Endodermal cell (in vitro differentiated cells): ENCODE results near the gene CXCL5. TPM values are rescaled to one million over a fixed set of nuclear protein-coding genes. Genes with fewer than 3 reads are reported as not detected.
"Not testable (repeated sequence)": the region's sequence is repeated elsewhere in the genome, so short reads cannot be mapped to it uniquely, and the experiment has no call there.

Experiments used
- DNase-seq: peaks from one replicate; pipeline ENCODE4 v3.0.0-alpha.2; 2017
- H3K27ac ChIP-seq: 2 replicates; pipeline ENCODE4 v1.5.1; 2013; ENCODE audit warnings: mild to moderate bottlenecking, low read depth, low read length, moderate library complexity
- H3K27me3 ChIP-seq: 2 replicates; pipeline ENCODE4 v1.6.1; 2013; ENCODE audit warnings: mild to moderate bottlenecking, low read length, moderate library complexity; ENCODE audit not compliant: insufficient read depth, control insufficient read depth, poor library complexity, severe bottlenecking
- H3K36me3 ChIP-seq: 2 replicates; pipeline ENCODE4 v1.7.0; 2013; ENCODE audit warnings: mild to moderate bottlenecking, low read length, moderate library complexity; ENCODE audit not compliant: control insufficient read depth, insufficient read depth
- H3K4me1 ChIP-seq: one replicate; pipeline ENCODE4 v1.7.0; 2013; ENCODE audit warnings: low read length; ENCODE audit not compliant: control insufficient read depth, insufficient read depth
- H3K4me3 ChIP-seq: 2 replicates; pipeline ENCODE4 v1.5.1; 2013; ENCODE audit warnings: mild to moderate bottlenecking, low read length, moderate library complexity
- H3K9ac ChIP-seq: 2 replicates; pipeline ENCODE4 v1.6.1; 2013; ENCODE audit warnings: mild to moderate bottlenecking, low read length, moderate library complexity; ENCODE audit not compliant: poor library complexity, severe bottlenecking; ENCODE audit errors: extremely low read depth
- H3K9me3 ChIP-seq: 2 replicates; pipeline ENCODE4 v1.6.1; 2013; ENCODE audit warnings: mild to moderate bottlenecking, low read length, moderate library complexity; ENCODE audit not compliant: control insufficient read depth
- H3K27ac Mint-ChIP-seq: 2 replicates; pipeline ENCODE4 v1.8.0; 2020; ENCODE audit warnings: mixed read lengths
- H3K27me3 Mint-ChIP-seq: 2 replicates; pipeline ENCODE4 v1.8.0; 2021; ENCODE audit warnings: mild to moderate bottlenecking, mixed read lengths; ENCODE audit not compliant: insufficient read depth
- H3K36me3 Mint-ChIP-seq: 2 replicates; pipeline ENCODE4 v1.8.0; 2020; ENCODE audit warnings: low read depth, mixed read lengths
- H3K4me1 Mint-ChIP-seq: 2 replicates; pipeline ENCODE4 v1.8.0; 2020; ENCODE audit warnings: mixed read lengths
- H3K4me3 Mint-ChIP-seq: 2 replicates; pipeline ENCODE4 v1.8.0; 2020; ENCODE audit warnings: mild to moderate bottlenecking, moderate library complexity, mixed read lengths
- H3K9me3 Mint-ChIP-seq: 2 replicates; pipeline ENCODE4 v1.8.0; 2020; ENCODE audit warnings: mild to moderate bottlenecking, mixed read lengths
- WGBS, 2 experiments: methylation state at CpG; one replicate each; pipeline versions ENCODE4 v1.1.5 to v1.1.7; 2013; ENCODE audit warnings: missing lambda C conversion rate in 2 of 2, mixed read lengths in 1 of 2; ENCODE audit not compliant: insufficient coverage in 1 of 2, insufficient read length in 1 of 2; 5-methylcytosine and 5-hydroxymethylcytosine counted together
- total RNA-seq, 2 donors: library from RNA; stranded (reverse); fragmentation: NEBNext Ultra II Directional in 1 of 2; extraction: Animal tissue kit (Norgen Biotek cat#: 25700) in 1 of 2; gene quantifications; 2 replicates in 1 of 2; 3 replicates in 1 of 2; pipeline ENCODE4 v1.2.1, GENCODE V29; 2021
- TF ChIP-seq, protein P1 (sequence below): fragments of 200-600 bp; sonication (generic); conservative IDR thresholded peaks from 2 replicates; pipeline ENCODE4 v1.5.0; 2021; ENCODE audit warnings: antibody characterized with exemption, mild to moderate bottlenecking

CXCL5 gene
- total RNA-seq, 2 donors from 2014 or later, result 0.73 to 10.7 TPM

GRCh38 chr4:73962724-73963123 lies 35.8 kb downstream of the CXCL5 start:
- Mint-ChIP-seq H3K4me3 (no peak overlapping the region), H3K9me3 (peaks cover 32% of the 10 kb centered on the region), H3K36me3 (peaks cover 9% of the 10 kb centered on the region), H3K4me1 (peaks cover 2% of the 10 kb centered on the region), H3K27me3 (peaks cover 8% of the 10 kb centered on the region), H3K27ac (no peak overlapping the region)
- Histone ChIP-seq H3K4me3 (no peak overlapping the region), H3K4me1 (no peaks in the 10 kb centered on the region), H3K9ac (no peak overlapping the region), H3K27ac (no peak overlapping the region), H3K27me3 (no peaks in the 10 kb centered on the region), H3K9me3 (peaks cover 16% of the 10 kb centered on the region), H3K36me3 (no peaks in the 10 kb centered on the region)
- TF ChIP-seq, protein P1, sequence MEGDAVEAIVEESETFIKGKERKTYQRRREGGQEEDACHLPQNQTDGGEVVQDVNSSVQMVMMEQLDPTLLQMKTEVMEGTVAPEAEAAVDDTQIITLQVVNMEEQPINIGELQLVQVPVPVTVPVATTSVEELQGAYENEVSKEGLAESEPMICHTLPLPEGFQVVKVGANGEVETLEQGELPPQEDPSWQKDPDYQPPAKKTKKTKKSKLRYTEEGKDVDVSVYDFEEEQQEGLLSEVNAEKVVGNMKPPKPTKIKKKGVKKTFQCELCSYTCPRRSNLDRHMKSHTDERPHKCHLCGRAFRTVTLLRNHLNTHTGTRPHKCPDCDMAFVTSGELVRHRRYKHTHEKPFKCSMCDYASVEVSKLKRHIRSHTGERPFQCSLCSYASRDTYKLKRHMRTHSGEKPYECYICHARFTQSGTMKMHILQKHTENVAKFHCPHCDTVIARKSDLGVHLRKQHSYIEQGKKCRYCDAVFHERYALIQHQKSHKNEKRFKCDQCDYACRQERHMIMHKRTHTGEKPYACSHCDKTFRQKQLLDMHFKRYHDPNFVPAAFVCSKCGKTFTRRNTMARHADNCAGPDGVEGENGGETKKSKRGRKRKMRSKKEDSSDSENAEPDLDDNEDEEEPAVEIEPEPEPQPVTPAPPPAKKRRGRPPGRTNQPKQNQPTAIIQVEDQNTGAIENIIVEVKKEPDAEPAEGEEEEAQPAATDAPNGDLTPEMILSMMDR, result no peak
- WGBS, 2 experiments, result 83 to 85% methylated on average over 1 to 2 of the region's 2 CpGs
- DNase-seq, result no peak

GRCh38 chr4:73959041-73959440 lies 39.4 kb downstream of the CXCL5 start:
- H3K36me3 Mint-ChIP-seq, result peaks cover 15% of the 10 kb centered on the region
- H3K27ac Mint-ChIP-seq, result not testable (repeated sequence)

GRCh38 chr4:73952352-73952751 lies 46.1 kb downstream of the CXCL5 start:
- H3K36me3 Mint-ChIP-seq, result peaks cover 6% of the 10 kb centered on the region
- H3K9ac ChIP-seq, result no peak overlapping the region
- H3K36me3 ChIP-seq, result no peaks in the 10 kb centered on the region
- peaks cover 38% of the 10 kb centered on the region for H3K27me3 ChIP-seq
- peaks cover 47% of the 10 kb centered on the region for H3K27me3 Mint-ChIP-seq
- peaks cover 9% of the 10 kb centered on the region for H3K9me3 ChIP-seq
- H3K4me3 ChIP-seq, result no peak overlapping the region
- no peak overlapping the region for H3K27ac ChIP-seq
- DNase-seq, result no peak
- TF ChIP-seq, protein P1, result no peak
- H3K27ac Mint-ChIP-seq, result no peak overlapping the region
- no peaks in the 10 kb centered on the region for H3K4me1 Mint-ChIP-seq
- peaks cover 29% of the 10 kb centered on the region for H3K9me3 Mint-ChIP-seq
- H3K4me3 Mint-ChIP-seq, result no peak overlapping the region
- H3K4me1 ChIP-seq, result no peaks in the 10 kb centered on the region
- WGBS, 2 experiments, result 85 to 90% methylated on average over 3 of the region's 3 CpGs

More at GRCh38 chr4:73959041-73959440, 39.4 kb downstream of the CXCL5 start:
- not testable (repeated sequence) for H3K4me1 Mint-ChIP-seq, H3K27ac ChIP-seq, H3K4me3 Mint-ChIP-seq, H3K4me1 ChIP-seq, H3K9ac ChIP-seq, H3K4me3 ChIP-seq, H3K36me3 ChIP-seq, H3K27me3 ChIP-seq, DNase-seq, H3K27me3 Mint-ChIP-seq
- peaks cover 24% of the 10 kb centered on the region for H3K9me3 ChIP-seq
- H3K9me3 Mint-ChIP-seq, result peaks cover 52% of the 10 kb centered on the region
- WGBS, 2 experiments, result 80 to 100% methylated on average over 1 of the region's 1 CpG

- H3K4me1 ChIP-seq, DNase-seq: not testable (repeated sequence)
- 68 to 94% methylated on average over 8 of the region's 8 CpGs for WGBS, 2 experiments
Observed at GRCh38 chr4:73950376-73950920, 48.0 kb downstream of the CXCL5 start.

More at GRCh38 chr4:73950376-73950920, 48.0 kb downstream of the CXCL5 start:
- not testable (repeated sequence) for H3K9me3 ChIP-seq, H3K4me1 Mint-ChIP-seq, H3K36me3 ChIP-seq, H3K27ac Mint-ChIP-seq, H3K4me3 Mint-ChIP-seq, H3K4me3 ChIP-seq, H3K9ac ChIP-seq, H3K36me3 Mint-ChIP-seq, H3K27ac ChIP-seq
- peaks cover 57% of the 10 kb centered on the region for H3K27me3 ChIP-seq
- peaks cover 22% of the 10 kb centered on the region for H3K9me3 Mint-ChIP-seq
- H3K27me3 Mint-ChIP-seq, result peaks cover 66% of the 10 kb centered on the region
